Epidermal melanocyte (primary cell): ENCODE results near the gene ATXN3.

Experiments used
- DNase-seq: peaks from one replicate; pipeline ENCODE4 v3.0.0; 2011; ENCODE audit warnings: low spot score; ENCODE audit not compliant: insufficient read length

ATXN3 gene

GRCh38 chr14:92009604-92010003 is 96.8 kb downstream of the ATXN3 start:
- DNase-seq = no peak
